SK-N-MC (cell line): ENCODE results near the gene PTH2.
"Not testable (repeated sequence)": the region's sequence is repeated elsewhere in the genome, so short reads cannot be mapped to it uniquely, and the experiment has no call there.

Experiments
- DNase-seq: peaks from one replicate; pipeline ENCODE4 v3.0.0-alpha.2; 2011; ENCODE audit warnings: low read depth, low spot score
- H3K27ac ChIP-seq: fragments of 200-600 bp; sonication (generic); 2 replicates; pipeline ENCODE4 v1.5.1; 2016; ENCODE audit warnings: mixed run types
- H3K36me3 ChIP-seq: fragments of 200-600 bp; sonication (generic); 2 replicates; pipeline ENCODE4 v1.6.1; 2017; ENCODE audit warnings: antibody characterized with exemption, low read length, mixed read lengths; ENCODE audit not compliant: insufficient read depth
- H3K4me3 ChIP-seq: fragments of 200-600 bp; sonication (generic); 2 replicates; pipeline ENCODE4 v1.5.1; 2016
- H3K9ac ChIP-seq: fragments of 200-600 bp; sonication (generic); 2 replicates; pipeline ENCODE4 v1.8.0; 2017; ENCODE audit warnings: mixed run types, mixed read lengths; ENCODE audit not compliant: insufficient read length
- H3K9me3 ChIP-seq: fragments of 200-600 bp; sonication (generic); 2 replicates; pipeline ENCODE4 v1.6.1; 2017; ENCODE audit warnings: low read depth, mild to moderate bottlenecking, antibody characterized with exemption, low read length, moderate library complexity, mixed read lengths
- EZH2 ChIP-seq: fragments of 200-600 bp; sonication (generic); IDR thresholded peaks from one replicate; pipeline ENCODE4 v1.6.1; 2017; ENCODE audit warnings: antibody characterized with exemption
- FOXP2 ChIP-seq: optimal IDR thresholded peaks from 2 replicates; pipeline ENCODE3; 2011; ENCODE audit warnings: mild to moderate bottlenecking, moderate library complexity; ENCODE audit not compliant: insufficient read depth; ENCODE audit errors: extremely low read length, control extremely low read depth
- POLR2AphosphoS5 ChIP-seq: IDR thresholded peaks from 2 replicates; pipeline ENCODE4 v1.6.1; 2012; ENCODE audit warnings: mild to moderate bottlenecking, low read depth, low read length, borderline replicate concordance

The PTH2 gene

GRCh38 chr19:49390131-49390928, 32.9 kb downstream of the PTH2 start:
- TF ChIP-seq FOXP2 (no peak), POLR2AphosphoS5 (no peak), EZH2 (no peak)
- no peak for DNase-seq
- Histone ChIP-seq H3K9ac (no peak overlapping the region), H3K4me3 (no peak overlapping the region), H3K36me3 (no peaks in the 10 kb centered on the region), H3K9me3 (no peaks in the 10 kb centered on the region), H3K27ac (no peak overlapping the region)

- Histone ChIP-seq H3K9me3 (no peaks in the 10 kb centered on the region), H3K27ac (no peak overlapping the region), H3K36me3 (no peaks in the 10 kb centered on the region), H3K9ac (no peak overlapping the region), H3K4me3 (no peak overlapping the region)
- no peak for DNase-seq
- no peak for TF ChIP-seq EZH2
- no peak for TF ChIP-seq FOXP2
- TF ChIP-seq POLR2AphosphoS5 = no peak
Observed at GRCh38 chr19:49389406-49389805, 33.8 kb downstream of the PTH2 start.

- H3K9ac ChIP-seq = no peak within 1 kb of the TSS
- H3K4me3 ChIP-seq = no peak within 1 kb of the TSS
- no peak for DNase-seq
- no peaks in the 10 kb centered on the region for H3K36me3 ChIP-seq
- TF ChIP-seq FOXP2 = no peak
- TF ChIP-seq EZH2 = no peak
- no peak for TF ChIP-seq POLR2AphosphoS5
- no peaks in the 10 kb centered on the region; the same call in 1 of the 2 replicates for H3K9me3 ChIP-seq
- peak within 1 kb of the TSS; percentile 76; the same call in 1 of the 2 replicates for H3K27ac ChIP-seq
Observed at GRCh38 chr19:49387936-49388372, 35.3 kb downstream of the PTH2 start, which contains the start of gene KASH5. Gene KASH5 (plus strand): TSS chr19:49388249. CDS start chr19:49390884, 2,635 bp downstream.

- Histone ChIP-seq H3K9me3 (no peaks in the 10 kb centered on the region; the same call in 1 of the 2 replicates), H3K27ac (no peak overlapping the region), H3K4me3 (no peak overlapping the region), H3K9ac (no peak overlapping the region), H3K36me3 (no peaks in the 10 kb centered on the region)
- DNase-seq = no peak
- no peak for TF ChIP-seq EZH2
- no peak for TF ChIP-seq FOXP2
- TF ChIP-seq POLR2AphosphoS5 = no peak
Observed at GRCh38 chr19:49383599-49383998, 39.6 kb downstream of the PTH2 start.

GRCh38 chr19:49382639-49383038, 40.6 kb downstream of the PTH2 start:
- Histone ChIP-seq H3K9ac (no peak overlapping the region), H3K27ac (no peak overlapping the region), H3K4me3 (no peak overlapping the region), H3K36me3 (no peaks in the 10 kb centered on the region), H3K9me3 (no peaks in the 10 kb centered on the region; the same call in 1 of the 2 replicates)
- TF ChIP-seq POLR2AphosphoS5 = no peak
- TF ChIP-seq FOXP2 = no peak
- TF ChIP-seq EZH2 = no peak
- no peak for DNase-seq

GRCh38 chr19:49380391-49380790, 42.9 kb downstream of the PTH2 start:
- TF ChIP-seq FOXP2 (no peak), POLR2AphosphoS5 (no peak), EZH2 (no peak)
- H3K9ac ChIP-seq = no peak overlapping the region
- H3K36me3 ChIP-seq = no peaks in the 10 kb centered on the region
- no peak overlapping the region for H3K4me3 ChIP-seq
- H3K27ac ChIP-seq = no peak overlapping the region
- no peak for DNase-seq
- H3K9me3 ChIP-seq = no peaks in the 10 kb centered on the region; the same call in 1 of the 2 replicates

- TF ChIP-seq EZH2 (no peak), FOXP2 (no peak), POLR2AphosphoS5 (no peak)
- no peak overlapping the region for H3K4me3 ChIP-seq
Observed at GRCh38 chr19:49378512-49378911, 44.7 kb downstream of the PTH2 start.

GRCh38 chr19:49374665-49375434, 48.4 kb downstream of the PTH2 start:
- H3K9ac ChIP-seq = no peak overlapping the region
- no peak overlapping the region for H3K27ac ChIP-seq
- no peak for DNase-seq
- H3K4me3 ChIP-seq = no peak overlapping the region
- no peak for TF ChIP-seq FOXP2
- TF ChIP-seq EZH2 = no peak
- no peak for TF ChIP-seq POLR2AphosphoS5
- H3K9me3 ChIP-seq = 0 out of 2 replicates have a peak, but pooled peaks cover 2% of the 10 kb centered on the region
- H3K36me3 ChIP-seq = no peaks in the 10 kb centered on the region

More at GRCh38 chr19:49378512-49378911, 44.7 kb downstream of the PTH2 start:
- Histone ChIP-seq H3K27ac (no peak overlapping the region), H3K9me3 (no peaks in the 10 kb centered on the region; the same call in 1 of the 2 replicates), H3K36me3 (no peaks in the 10 kb centered on the region), H3K9ac (no peak overlapping the region)
- no peak for DNase-seq

- not testable (repeated sequence) for DNase-seq, H3K9ac ChIP-seq, H3K4me3 ChIP-seq, H3K9me3 ChIP-seq, H3K36me3 ChIP-seq, H3K27ac ChIP-seq
Observed at GRCh38 chr19:49373174-49373573, 50.1 kb downstream of the PTH2 start.
